Hematopoietic multipotent progenitor cell treated with erythropoietin and hydrocortisone succinate and interleukin-3 and kit ligand, for 8 days (in vitro differentiated cells): ENCODE data around the gene MOB3A.

Experiments
- DNase-seq: peaks from one replicate; pipeline ENCODE4 v3.0.0-alpha.2; 2015

MOB3A gene

DNA sequence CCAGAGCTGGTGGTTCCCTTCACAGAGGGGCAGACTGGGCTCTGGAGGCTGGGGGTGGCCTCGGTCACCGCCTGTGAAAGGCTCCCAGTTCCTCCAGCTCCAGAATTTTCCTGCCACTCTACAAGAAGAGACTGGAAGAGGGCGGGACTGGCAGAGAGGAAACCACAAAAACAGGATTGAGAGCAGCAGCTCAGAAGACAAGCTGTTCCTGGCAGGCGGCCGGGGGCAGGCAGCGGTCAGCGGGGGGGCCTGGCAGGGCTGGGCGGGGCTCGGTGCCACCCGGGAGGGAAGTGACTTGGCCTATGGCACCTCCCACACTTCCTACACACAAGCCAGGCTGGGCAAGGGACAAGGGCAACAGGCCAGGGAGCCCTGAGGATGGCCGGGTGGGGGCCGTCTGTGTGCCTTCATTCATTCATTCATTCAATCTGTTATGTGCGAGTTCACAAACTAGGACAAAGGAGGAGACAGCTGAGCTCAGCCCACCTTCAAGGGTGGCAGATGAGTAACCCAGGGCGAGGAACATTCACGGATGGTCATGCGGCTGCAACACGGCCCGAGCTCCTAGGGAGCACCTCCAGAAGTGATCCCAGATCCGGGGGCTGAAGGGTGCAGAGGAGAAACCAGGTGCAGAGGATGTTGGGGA lies 63.7 kb downstream of the MOB3A start:
- DNase-seq: peak; percentile 80

DNA sequence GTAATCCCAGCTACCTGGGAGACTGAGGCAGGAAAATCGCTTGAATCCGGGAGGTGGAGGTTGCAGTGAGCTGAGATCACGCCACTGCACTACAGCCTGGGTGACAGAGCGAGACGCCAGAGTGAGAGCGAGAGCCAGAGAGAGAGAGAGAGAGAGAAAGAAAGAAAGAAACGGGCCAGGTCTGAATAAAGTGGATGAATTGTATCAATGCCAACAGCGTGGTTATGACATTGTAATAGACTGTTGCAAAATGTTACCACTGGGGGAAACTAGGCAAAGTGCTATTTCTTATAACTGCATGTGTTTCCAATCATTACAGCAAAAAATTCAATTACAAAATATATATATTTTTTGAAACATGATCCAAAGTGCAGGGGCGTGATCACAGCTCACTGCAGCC lies 68.8 kb downstream of the MOB3A start:
- no peak for DNase-seq

DNA sequence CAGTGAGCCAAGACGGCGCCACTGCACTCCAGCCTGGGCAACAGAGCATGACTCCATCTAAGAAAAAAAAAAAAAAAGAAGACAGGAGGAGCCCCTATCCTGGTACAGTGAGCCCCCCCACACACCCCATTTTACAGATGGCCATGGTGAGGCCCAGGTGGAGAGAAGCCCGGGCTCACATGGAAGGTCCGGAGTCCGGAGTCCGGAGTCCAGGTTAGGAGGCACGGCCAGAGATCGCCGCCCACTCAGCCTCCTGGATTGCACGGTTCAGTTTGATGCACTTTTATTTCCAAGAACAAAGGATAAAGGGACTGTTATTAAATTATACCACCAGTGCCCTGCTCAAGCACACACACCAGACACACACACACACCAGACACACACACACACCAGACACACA lies 69.4 kb downstream of the MOB3A start:
- DNase-seq: no peak

DNA sequence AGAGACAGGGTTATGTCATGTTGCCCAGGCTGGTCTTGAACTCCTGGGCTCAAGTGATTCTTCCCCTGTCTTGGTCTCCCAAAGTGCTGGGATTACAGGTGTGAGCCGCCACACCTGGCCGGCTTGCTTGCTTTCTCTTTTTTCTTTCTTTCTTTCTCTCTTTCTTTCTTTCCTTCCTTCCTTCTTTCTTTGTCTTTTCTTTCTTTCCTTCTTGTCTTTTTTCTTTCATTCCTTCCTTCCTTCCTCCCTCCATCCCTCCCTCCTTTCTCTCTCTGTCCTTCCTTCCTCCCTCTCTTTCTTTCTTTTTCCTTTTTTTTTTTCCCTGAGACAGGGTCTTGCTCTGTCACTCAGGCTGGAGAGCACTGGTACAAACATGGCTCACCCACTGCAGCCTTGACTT lies 73.8 kb downstream of the MOB3A start:
- DNase-seq: no peak

DNA sequence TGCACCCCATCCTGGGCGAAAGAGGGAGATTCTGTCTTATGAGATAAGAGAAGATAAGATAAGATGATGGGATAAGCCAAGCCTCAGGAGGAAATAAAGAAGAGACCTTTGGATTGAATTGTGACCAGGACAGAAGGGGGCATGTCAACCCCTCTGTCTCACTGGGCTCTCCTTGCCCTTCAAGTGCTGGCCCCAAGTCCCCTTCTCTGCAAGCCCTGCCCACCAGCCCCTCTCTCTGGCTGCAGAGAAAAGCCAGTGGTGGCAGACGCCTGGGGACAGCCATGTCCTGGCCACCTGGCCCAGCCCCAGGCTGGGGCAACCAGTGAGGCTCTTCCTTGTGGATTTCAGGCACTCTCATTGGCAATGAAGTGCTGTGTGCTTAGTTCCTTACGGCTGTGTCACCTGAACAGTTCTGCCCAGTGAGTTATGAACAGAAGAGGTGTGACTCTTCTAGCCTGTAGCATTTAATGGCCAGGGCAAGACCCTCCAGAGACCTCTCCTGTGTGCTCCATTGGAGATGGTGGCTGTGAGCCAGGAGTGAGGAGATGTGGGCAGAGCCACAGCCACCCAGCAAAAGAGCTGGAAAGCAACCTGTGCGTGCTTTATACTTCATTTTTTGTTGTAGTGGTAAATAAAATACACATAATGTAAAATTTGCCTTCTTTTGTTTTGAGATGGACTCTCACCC lies 74.5 kb downstream of the MOB3A start:
- DNase-seq: no peak
